Stimulated activated CD8-positive, alpha-beta memory T cell treated with anti-CD3 and anti-CD28 coated beads, Interleukin-15, amount 100 ng/mL, for 1 hour (primary cell): Measurements from ENCODE around the gene TBC1D5.
A peak's percentile ranks its signal among the peaks of the same experiment; 100 is the strongest.
"Not testable (repeated sequence)": the region's sequence is repeated elsewhere in the genome, so short reads cannot be mapped to it uniquely, and the experiment has no call there.

Experiments used
- DNase-seq: peaks from one replicate; pipeline ENCODE4 v3.0.0-alpha.2; 2020; ENCODE audit warnings: low read depth

Gene TBC1D5, protein sequence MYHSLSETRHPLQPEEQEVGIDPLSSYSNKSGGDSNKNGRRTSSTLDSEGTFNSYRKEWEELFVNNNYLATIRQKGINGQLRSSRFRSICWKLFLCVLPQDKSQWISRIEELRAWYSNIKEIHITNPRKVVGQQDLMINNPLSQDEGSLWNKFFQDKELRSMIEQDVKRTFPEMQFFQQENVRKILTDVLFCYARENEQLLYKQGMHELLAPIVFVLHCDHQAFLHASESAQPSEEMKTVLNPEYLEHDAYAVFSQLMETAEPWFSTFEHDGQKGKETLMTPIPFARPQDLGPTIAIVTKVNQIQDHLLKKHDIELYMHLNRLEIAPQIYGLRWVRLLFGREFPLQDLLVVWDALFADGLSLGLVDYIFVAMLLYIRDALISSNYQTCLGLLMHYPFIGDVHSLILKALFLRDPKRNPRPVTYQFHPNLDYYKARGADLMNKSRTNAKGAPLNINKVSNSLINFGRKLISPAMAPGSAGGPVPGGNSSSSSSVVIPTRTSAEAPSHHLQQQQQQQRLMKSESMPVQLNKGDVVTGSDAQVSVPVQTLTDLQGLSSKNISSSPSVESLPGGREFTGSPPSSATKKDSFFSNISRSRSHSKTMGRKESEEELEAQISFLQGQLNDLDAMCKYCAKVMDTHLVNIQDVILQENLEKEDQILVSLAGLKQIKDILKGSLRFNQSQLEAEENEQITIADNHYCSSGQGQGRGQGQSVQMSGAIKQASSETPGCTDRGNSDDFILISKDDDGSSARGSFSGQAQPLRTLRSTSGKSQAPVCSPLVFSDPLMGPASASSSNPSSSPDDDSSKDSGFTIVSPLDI

DNA sequence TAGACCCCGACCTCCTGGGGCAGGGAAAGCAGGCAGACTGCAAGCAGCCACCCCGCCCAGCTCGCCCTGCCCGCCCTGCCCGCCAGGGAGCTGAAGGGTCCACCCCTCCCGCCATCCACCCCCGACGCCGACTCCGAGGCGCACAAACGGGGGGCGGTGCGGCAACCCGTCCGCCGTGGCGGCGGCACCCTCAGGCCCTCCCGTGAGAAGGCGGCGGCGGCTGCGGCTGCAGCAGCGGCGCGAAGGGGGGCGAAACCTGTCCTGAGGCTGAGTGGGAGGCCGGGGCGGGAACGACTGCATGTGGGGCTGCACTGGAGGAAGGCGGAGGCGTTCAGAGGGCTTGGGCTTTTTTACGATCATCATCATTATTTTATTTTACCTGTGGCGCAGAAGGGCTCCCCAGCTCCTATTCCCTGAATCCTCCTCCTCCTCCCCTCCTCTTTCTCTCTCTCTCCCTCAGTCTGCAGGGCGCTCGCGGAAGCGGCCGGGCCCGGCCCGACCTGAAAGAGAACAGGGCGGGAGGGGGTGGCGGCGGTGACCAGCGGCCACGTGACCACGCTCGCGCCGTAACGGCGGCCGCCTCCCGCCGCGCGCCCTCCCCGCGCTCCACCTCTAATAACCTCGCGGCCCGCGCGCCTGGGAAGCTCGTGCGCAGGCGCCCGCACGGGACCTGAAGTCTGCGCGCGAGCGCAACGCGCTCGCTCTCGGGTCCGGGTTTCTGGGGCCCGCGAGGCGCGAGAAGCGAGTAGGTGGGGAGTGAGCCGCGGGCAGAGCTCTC, at the start of gene TBC1D5:
TSS of gene TBC1D5 (minus strand) at position 530 of the 778 bp plus-strand sequence. CDS start 234,061 bp downstream, outside the sequence.
- peak; percentile 70 for DNase-seq

DNA sequence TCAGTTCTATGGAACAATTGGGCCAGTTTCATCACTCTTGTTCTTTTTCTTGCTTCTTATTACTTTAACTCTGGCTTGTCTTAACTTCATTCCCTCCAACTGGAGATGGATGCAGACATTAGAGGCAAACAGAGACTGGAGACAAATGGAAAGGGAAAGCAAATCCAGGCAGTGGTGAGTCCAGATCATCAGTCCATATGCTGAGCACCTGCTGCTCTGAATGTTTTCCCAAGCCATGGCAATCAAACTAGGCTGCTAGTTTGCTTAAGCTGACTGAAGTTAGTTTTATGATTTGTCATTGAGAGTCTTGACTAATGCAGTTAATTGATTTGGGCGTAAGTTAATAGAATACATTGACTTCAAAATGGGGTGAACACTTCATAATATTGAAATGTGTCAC, 41.0 kb upstream of the TBC1D5 start:
- DNase-seq = no peak

DNA sequence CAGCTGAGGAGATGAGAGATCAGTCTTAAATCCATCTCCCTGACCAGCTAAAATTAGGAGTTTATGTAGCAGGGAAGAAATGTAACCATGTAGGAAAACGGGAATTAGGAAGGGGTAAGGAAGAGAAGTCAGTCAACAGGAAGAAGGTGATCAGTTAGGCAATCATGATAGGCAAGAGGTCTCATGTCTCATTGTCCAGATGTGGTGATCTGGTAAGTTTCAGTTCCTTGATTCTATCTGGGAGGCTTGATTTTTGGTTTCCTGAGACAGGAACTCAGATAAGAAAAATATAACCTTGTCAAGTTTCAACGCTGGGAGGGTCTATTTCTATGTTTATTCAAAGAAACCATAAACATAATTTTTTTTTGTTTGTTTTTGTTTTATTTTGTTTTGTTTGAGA, 40.3 kb upstream of the TBC1D5 start:
- DNase-seq = no peak

DNA sequence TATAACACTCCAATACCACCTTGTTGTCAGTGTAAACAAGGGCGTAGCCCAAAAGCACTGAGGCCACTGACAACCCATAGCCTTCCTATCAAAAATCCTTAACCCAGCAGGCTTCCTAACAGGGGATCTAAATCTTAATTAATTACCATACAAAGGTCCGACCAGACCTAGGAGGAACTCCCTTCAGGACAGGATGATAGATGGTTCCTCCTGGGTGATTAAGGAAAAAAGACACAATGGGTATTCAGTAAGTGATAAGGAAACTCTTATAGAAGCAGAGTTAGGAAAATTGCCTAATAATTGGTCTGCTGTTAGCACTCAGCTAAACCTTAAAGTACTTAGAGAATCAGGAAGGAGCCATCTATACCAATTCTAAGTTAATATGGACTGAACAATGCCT, 37.9 kb upstream of the TBC1D5 start:
- not testable (repeated sequence) for DNase-seq

- DNase-seq = not testable (repeated sequence)
Measured at GRCh38 chr3:17779304-17780250, 37.1 kb upstream of the TBC1D5 start.

DNA sequence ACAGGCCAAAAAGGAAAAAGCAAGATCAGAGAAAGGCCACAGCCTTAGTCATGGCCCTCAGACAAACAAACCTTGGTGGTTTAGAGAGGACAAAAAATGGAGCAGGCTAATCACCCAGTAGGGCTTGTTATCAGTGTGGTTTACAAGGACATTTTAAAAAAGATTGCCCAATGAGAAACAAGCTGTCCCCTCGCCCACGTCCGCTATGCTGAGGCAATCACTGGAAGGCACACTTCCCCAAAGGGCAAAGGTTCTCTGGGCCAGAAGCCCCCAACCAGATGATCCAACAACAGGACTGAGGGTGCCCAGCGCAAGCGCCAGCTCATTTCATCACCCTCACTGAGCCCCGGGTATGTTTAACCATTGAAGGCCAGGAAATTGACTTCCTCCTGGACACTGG, 34.9 kb upstream of the TBC1D5 start:
- not testable (repeated sequence) for DNase-seq

DNA sequence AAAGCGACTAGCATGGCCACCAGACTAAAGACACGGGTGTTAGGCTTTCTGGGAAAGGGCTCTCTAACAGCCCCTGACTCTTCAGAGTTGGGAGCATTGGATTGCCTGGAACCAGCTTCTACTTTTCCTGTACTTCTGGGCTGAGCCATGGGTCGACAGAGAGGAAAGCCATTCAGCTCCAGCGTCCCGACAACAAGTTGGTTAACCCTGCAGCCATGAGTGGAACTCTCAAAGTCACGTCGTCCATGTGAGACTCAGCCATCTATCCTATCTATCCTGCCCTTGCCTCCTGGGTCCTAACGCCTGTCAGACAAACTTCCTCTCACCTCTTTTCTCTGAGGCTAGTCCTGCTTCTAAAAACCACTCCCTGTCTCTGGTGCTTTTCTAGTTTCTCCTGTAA, 32.6 kb upstream of the TBC1D5 start:
- no peak for DNase-seq

DNA sequence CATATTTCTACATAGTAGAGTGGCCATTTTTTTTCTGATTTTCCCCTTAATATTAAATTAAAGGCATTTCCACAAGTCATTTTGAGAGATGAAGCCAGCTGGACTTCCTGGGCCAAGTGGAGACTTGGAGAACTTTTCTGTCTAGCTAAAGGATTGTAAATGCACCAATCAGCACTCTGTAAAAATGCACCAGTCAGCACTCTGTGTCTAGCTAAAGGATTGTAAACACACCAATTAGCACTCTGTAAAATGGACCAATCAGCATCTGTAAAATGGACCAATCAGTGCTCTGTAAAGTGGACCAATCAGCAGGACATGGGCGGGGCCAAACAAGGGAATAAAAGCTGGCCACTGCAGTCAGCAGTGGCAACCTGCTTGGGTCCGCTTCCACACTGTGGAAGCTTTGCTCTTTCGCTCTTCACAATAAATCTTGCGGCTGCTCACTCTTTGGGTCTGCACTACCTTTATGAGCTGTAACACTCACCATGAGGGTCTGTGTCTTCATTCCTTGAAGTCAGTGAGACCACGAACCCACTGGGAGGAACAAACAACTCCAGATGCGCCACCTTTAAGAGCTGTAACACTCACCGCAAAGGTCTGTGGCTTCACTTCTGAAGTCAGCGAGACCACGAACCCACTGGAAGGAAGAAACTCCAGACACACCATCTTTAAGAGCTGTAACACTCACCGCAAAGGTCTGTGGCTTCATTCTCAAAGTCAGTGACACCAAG, 31.9 kb upstream of the TBC1D5 start:
- peak; percentile 10 for DNase-seq

GRCh38 chr3:17772556-17772955, 30.1 kb upstream of the TBC1D5 start:
- no peak for DNase-seq

DNA sequence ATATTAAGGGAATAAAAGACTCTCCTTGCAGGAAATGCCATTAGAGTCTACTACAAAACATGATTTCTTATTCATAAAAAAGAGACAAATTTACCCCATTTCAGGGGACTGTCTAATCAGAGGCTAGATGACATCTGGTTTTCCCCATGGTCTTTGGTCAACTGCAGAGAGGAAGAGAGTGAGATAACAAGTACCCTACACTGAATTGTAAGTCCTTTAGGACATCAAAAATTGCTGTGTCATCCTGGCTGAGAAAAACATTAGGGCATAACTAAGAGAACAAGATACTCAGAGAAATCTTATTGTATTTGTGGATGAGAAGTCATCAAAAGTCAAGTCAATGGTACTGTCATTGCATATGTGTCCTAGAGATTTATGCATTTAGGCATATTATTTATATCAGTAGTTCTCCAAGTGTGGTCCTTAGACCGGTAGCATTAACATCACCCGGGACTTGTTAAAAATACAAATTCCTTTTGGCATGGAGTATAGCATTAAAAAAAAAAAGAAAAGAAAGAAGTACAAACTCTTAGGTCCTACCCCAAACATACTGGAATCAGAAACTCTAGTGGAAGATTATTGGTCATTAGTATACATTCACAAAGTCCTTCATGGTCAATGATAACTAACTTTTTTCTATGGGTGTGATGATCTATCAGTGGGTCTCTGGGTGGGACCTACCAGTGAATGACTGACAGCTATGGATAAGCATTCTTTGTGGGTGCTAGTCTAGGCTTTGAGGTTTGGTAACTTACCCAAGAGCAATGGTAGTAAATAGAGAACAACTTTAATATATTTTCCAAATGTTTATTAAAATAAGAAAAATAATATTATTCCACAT, 29.0 kb upstream of the TBC1D5 start:
- DNase-seq = no peak

GRCh38 chr3:17770682-17771081, 28.3 kb upstream of the TBC1D5 start:
- no peak for DNase-seq

GRCh38 chr3:17765819-17766472, 23.5 kb upstream of the TBC1D5 start:
- no peak for DNase-seq

- no peak for DNase-seq
Measured at GRCh38 chr3:17761563-17761962, 19.1 kb upstream of the TBC1D5 start.

GRCh38 chr3:17759901-17760300, 17.5 kb upstream of the TBC1D5 start:
- no peak for DNase-seq

- DNase-seq = no peak
Measured at GRCh38 chr3:17755836-17756235, 13.4 kb upstream of the TBC1D5 start.

GRCh38 chr3:17753632-17753992, 11.2 kb upstream of the TBC1D5 start:
- DNase-seq = no peak

GRCh38 chr3:17752876-17753631, 10.6 kb upstream of the TBC1D5 start:
- DNase-seq = no peak

DNA sequence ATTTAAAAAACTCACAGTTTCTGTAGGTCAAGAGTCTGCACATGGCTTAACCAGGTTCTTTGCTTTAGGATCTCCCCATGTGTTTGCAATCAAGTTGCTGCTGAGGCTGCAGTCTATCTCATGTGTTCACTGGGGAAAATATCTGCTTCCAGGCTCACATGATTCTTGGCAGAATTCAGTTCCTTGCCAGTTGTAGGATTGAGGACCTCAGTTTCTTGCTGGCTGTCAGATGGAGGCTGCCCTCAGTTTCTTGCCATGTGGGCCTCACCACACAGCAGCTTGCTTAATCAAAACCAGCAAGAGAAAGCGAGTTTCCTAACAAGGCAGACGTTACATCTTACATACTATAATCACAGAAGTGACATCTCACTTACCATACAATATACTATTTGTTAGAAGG, 10.0 kb upstream of the TBC1D5 start:
- no peak for DNase-seq
